Measurements from ENCODE around the gene ARMC9.
"Not testable (repeated sequence)": the region's sequence is repeated elsewhere in the genome, so short reads cannot be mapped to it uniquely, and the experiment has no call there.

ARMC9 gene

GRCh38 chr2:231343988-231344387 lies 145.6 kb downstream of the ARMC9 start:
- no peak for DNase-seq

- DNase-seq = no peak
These were observed 146.4 kb downstream of the ARMC9 start for GRCh38 chr2:231344851-231345250.

- no peak for DNase-seq
These were observed 148.7 kb downstream of the ARMC9 start for GRCh38 chr2:231347081-231347480.

GRCh38 chr2:231347638-231348037 lies 149.2 kb downstream of the ARMC9 start:
- DNase-seq = no peak

- DNase-seq = no peak
These were observed 149.7 kb downstream of the ARMC9 start for GRCh38 chr2:231348173-231348572.

- no peak for DNase-seq
These were observed 150.4 kb downstream of the ARMC9 start for GRCh38 chr2:231348704-231349373.

GRCh38 chr2:231349374-231349735 lies 150.9 kb downstream of the ARMC9 start:
- not testable (repeated sequence) for DNase-seq

- DNase-seq = no peak
These were observed 153.2 kb downstream of the ARMC9 start for GRCh38 chr2:231351648-231352047.

- DNase-seq = no peak
These were observed 155.0 kb downstream of the ARMC9 start for GRCh38 chr2:231353469-231353868.

- no peak for DNase-seq
These were observed 157.4 kb downstream of the ARMC9 start for GRCh38 chr2:231355508-231356465.

GRCh38 chr2:231356466-231356844 lies 158.0 kb downstream of the ARMC9 start:
- DNase-seq = no peak

GRCh38 chr2:231357048-231357447 lies 158.6 kb downstream of the ARMC9 start:
- no peak for DNase-seq

- DNase-seq = no peak
These were observed 159.5 kb downstream of the ARMC9 start for GRCh38 chr2:231357931-231358330.

- DNase-seq = no peak
These were observed 161.0 kb downstream of the ARMC9 start for GRCh38 chr2:231359441-231359840.

GRCh38 chr2:231359948-231360347 lies 161.5 kb downstream of the ARMC9 start:
- no peak for DNase-seq

GRCh38 chr2:231360401-231360800 lies 162.0 kb downstream of the ARMC9 start:
- no peak for DNase-seq

- no peak for DNase-seq
These were observed 162.5 kb downstream of the ARMC9 start for GRCh38 chr2:231360881-231361371.

- no peak for DNase-seq
These were observed 163.5 kb downstream of the ARMC9 start for GRCh38 chr2:231361701-231362554.

GRCh38 chr2:231362555-231363184 lies 164.2 kb downstream of the ARMC9 start:
- DNase-seq = no peak

GRCh38 chr2:231364061-231364460 lies 165.6 kb downstream of the ARMC9 start:
- no peak for DNase-seq

GRCh38 chr2:231364961-231365810 lies 166.8 kb downstream of the ARMC9 start:
- no peak for DNase-seq

- DNase-seq = no peak
These were observed 168.7 kb downstream of the ARMC9 start for GRCh38 chr2:231367178-231367577.

Data from cerebellar nuclear complex (tissue), 1 donor.